Esophagus (tissue), 2 donors: ENCODE results near the gene HDAC9. TPM values are rescaled to one million over a fixed set of nuclear protein-coding genes. Genes with fewer than 3 reads are reported as not detected.
A peak's percentile ranks its signal among the peaks of the same experiment; 100 is the strongest.

Experiments
- H3K27ac ChIP-seq, 2 donors: one replicate each; pipeline ENCODE4 v1.5.1; 2013; ENCODE audit warnings: low read depth in 2 of 2, mild to moderate bottlenecking in 2 of 2, inconsistent platforms in 1 of 2, low read length in 1 of 2, moderate library complexity in 1 of 2
- H3K27me3 ChIP-seq, 2 donors: one replicate each; pipeline ENCODE4 v1.6.1; 2013; ENCODE audit warnings: low read length in 2 of 2, control low read depth in 1 of 2, mild to moderate bottlenecking in 1 of 2; ENCODE audit not compliant: insufficient read depth in 2 of 2, control insufficient read depth in 1 of 2
- H3K36me3 ChIP-seq, 2 donors: one replicate each; pipeline ENCODE4 v1.6.1; 2013; ENCODE audit warnings: low read length in 1 of 2; ENCODE audit not compliant: control insufficient read depth in 2 of 2, insufficient read depth in 2 of 2
- H3K4me1 ChIP-seq, 2 donors: one replicate each; pipeline ENCODE4 v1.6.1; 2013; ENCODE audit warnings: low read length in 1 of 2; ENCODE audit not compliant: control insufficient read depth in 2 of 2, insufficient read depth in 2 of 2
- H3K4me3 ChIP-seq, 2 donors: one replicate each; pipeline ENCODE4 v1.5.1; 2013; ENCODE audit warnings: low read length in 2 of 2, mild to moderate bottlenecking in 2 of 2, low read depth in 1 of 2, moderate library complexity in 1 of 2
- H3K9me3 ChIP-seq, 2 donors: one replicate each; pipeline ENCODE4 v1.6.1; 2013; ENCODE audit warnings: mild to moderate bottlenecking in 2 of 2, low read depth in 1 of 2, low read length in 1 of 2, moderate library complexity in 1 of 2; ENCODE audit not compliant: control insufficient read depth in 2 of 2, insufficient read depth in 1 of 2
- WGBS, 2 donors: extraction: QIAGEN DNeasy Blood & Tissue Kit; methylation state at CpG; one replicate each; pipeline ENCODE4 v1.1.7; 2013; 5-methylcytosine and 5-hydroxymethylcytosine counted together
- polyA plus RNA-seq, 2 donors: library from polyadenylated mRNA; stranded (reverse); fragments of 200-250 nt; gene quantifications; one replicate each; pipeline ENCODE4 v1.2.3, GENCODE V29; 2013
- donor health status: healthy with polysubstance abuse.
- donor health status: Bipolar disorder and iron deficiency.

HDAC9 gene
- polyA plus RNA-seq, 2 donors = 0.69 to 1.1 TPM

DNA sequence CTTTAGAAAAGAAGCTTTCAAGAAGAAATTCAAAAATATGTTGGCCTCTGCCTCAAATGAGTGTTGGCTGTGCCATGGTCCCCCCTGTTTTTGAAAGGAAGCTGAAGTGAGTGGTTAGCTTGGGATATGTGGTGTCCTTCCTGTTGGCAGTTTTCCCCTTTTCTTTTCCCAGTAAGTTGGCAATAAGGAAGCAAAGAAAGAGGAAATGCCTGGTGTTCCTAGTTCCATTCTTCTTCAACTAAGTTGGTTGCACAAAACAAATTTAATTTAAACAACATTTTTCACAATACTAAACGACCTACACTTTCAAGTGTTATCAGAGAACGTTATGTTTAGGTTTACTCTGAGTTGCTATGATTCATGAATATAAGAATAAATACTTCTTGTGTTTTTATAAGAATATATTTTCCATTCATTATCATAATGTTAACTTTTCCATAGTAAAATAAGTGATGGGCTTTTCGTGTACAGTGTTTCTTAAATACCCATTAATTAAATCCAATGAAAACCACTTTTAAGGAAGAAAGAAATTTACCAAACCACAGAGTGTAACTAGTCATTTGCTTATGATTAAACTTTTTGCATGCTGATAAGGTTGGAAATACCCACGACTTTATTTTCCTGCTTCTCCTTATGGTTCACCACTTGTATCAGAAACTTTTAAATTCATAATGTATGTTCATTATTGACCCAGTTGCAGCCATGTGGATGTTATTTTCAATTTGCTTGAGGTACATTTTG lies 7.7 kb downstream of the HDAC9 start:
- Histone ChIP-seq H3K27me3 (no peaks in the 10 kb centered on the region), H3K27ac (no peak overlapping the region), H3K9me3 (no peaks in the 10 kb centered on the region), H3K36me3 (no peaks in the 10 kb centered on the region), H3K4me3 (no peak overlapping the region), H3K4me1 (no peaks in the 10 kb centered on the region)
- WGBS, 2 donors = 46 to 55% methylated on average over 4 of the region's 4 CpGs

- Histone ChIP-seq H3K9me3 (no peaks in the 10 kb centered on the region), H3K27me3 (no peaks in the 10 kb centered on the region), H3K4me1 (no peaks in the 10 kb centered on the region), H3K4me3 (no peak overlapping the region), H3K27ac (no peak overlapping the region), H3K36me3 (no peaks in the 10 kb centered on the region)
- 77 to 86% methylated on average over 3 of the region's 3 CpGs for WGBS, 2 donors
Measured at GRCh38 chr7:18504965-18505364, 9.4 kb downstream of the HDAC9 start.

DNA sequence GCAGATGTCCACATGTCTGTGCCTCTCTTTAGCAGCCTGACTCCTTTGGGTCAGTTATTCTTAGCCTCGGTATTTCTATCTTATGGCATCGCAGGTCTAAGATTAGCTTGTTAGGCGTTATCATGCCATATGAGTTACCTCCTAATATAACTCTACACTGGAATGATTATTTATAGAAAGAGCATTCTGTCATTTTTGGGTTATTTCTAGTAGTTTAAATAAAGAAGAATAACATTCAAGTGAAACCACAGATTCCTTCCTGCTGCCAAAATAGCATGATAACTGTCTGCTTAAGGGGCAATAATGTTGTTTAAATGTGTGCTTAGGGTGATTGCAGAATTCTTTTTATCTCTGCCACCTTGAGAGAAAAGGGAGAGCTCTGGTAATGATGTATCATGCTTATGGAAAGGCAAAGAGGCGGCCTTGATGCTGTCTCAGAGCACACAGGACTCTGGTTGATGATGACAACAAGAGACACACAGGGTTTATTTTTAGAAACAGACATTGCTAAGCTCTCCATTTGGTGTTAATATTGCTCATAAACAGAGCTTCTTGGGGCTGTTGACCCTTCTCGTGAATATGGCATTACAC lies 10.4 kb downstream of the HDAC9 start:
- no peak overlapping the region for H3K4me3 ChIP-seq
- no peak overlapping the region for H3K27ac ChIP-seq
- no peaks in the 10 kb centered on the region for H3K4me1 ChIP-seq
- no peaks in the 10 kb centered on the region for H3K9me3 ChIP-seq
- 60 to 74% methylated on average over 5 of the region's 5 CpGs for WGBS, 2 donors
- H3K36me3 ChIP-seq = no peaks in the 10 kb centered on the region
- no peaks in the 10 kb centered on the region for H3K27me3 ChIP-seq

DNA sequence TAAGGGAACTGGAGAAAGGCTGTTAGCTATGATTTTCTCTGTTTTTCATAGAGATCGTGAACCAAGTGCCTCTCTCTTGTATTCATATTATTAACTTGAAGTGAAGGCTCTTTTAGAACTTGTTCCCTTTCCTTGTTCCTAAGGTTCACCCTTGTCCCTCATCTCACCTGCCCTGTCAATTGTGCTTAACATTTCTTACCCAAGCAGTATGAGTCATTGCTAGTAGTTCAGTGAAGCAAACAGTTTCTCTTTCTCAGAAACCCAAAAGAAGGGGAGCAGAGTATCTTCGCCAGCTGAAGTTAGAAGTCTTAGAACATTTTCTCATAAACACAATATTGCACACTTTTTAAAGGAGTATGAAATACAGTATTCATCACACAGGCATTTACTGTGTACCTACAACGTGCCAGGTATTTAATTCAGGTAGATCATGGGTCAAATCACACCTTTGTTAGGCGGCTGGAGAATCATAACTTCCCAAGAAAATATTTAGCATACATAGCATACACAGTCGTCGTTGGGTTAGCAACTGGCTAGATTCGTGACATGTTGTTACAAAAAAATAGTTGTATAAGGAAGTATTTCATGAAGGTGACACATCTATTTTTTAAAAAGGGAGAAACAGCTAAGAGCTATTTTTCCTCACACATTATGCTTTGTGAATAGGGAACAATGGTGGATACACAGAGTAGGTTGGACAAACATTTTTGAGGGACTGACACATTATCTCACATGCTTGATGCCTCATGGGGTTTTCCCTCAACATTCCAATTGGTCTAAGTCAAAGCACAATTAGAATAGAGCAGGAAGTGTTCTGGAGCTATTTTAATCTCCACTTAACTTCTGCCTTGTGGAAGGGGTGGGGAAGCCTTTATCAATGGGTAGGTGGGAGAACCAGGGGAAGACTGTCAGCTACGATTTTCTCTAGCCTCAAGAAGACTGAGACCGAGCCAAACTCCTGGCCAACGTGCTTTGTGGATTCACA lies 13.2 kb downstream of the HDAC9 start:
- no peaks in the 10 kb centered on the region for H3K27me3 ChIP-seq
- H3K4me1 ChIP-seq = no peaks in the 10 kb centered on the region
- peak overlapping the region in 1 of 2 donors; percentile 27 for H3K4me3 ChIP-seq
- H3K27ac ChIP-seq = peak overlapping the region; percentile 74 to 81
- no peaks in the 10 kb centered on the region for H3K9me3 ChIP-seq
- WGBS, 2 donors = 34 to 37% methylated on average over 10 of the region's 10 CpGs
- H3K36me3 ChIP-seq = no peaks in the 10 kb centered on the region

- H3K27me3 ChIP-seq = no peaks in the 10 kb centered on the region
Measured at GRCh38 chr7:18509481-18509880, 13.9 kb downstream of the HDAC9 start.

GRCh38 chr7:18511351-18512140 lies 16.0 kb downstream of the HDAC9 start:
- Histone ChIP-seq H3K9me3 (no peaks in the 10 kb centered on the region), H3K36me3 (no peaks in the 10 kb centered on the region), H3K4me1 (no peaks in the 10 kb centered on the region), H3K4me3 (no peak overlapping the region), H3K27ac (no peak overlapping the region), H3K27me3 (no peaks in the 10 kb centered on the region)
- 87 to 89% methylated on average over 4 of the region's 4 CpGs for WGBS, 2 donors

More at GRCh38 chr7:18509481-18509880, 13.9 kb downstream of the HDAC9 start:
- no peaks in the 10 kb centered on the region for H3K9me3 ChIP-seq
- no peak overlapping the region for H3K4me3 ChIP-seq
- peak overlapping the region in 1 of 2 donors; percentile 81 for H3K27ac ChIP-seq
- WGBS, 2 donors = 56 to 68% methylated on average over 2 of the region's 2 CpGs
- H3K36me3 ChIP-seq = no peaks in the 10 kb centered on the region
- H3K4me1 ChIP-seq = no peaks in the 10 kb centered on the region

- H3K4me3 ChIP-seq = no peak overlapping the region
- H3K36me3 ChIP-seq = no peaks in the 10 kb centered on the region
- no peaks in the 10 kb centered on the region for H3K27me3 ChIP-seq
- WGBS, 2 donors = 83 to 97% methylated on average over 1 of the region's 1 CpG
- H3K9me3 ChIP-seq = no peaks in the 10 kb centered on the region
- H3K4me1 ChIP-seq = no peaks in the 10 kb centered on the region
- no peak overlapping the region for H3K27ac ChIP-seq
Measured at GRCh38 chr7:18513343-18513742, 17.8 kb downstream of the HDAC9 start.

- no peaks in the 10 kb centered on the region for H3K27me3 ChIP-seq
- WGBS, 2 donors = 63 to 65% methylated on average over 2 of the region's 2 CpGs
- H3K36me3 ChIP-seq = no peaks in the 10 kb centered on the region
- no peaks in the 10 kb centered on the region for H3K9me3 ChIP-seq
- no peak overlapping the region for H3K27ac ChIP-seq
- H3K4me1 ChIP-seq = no peaks in the 10 kb centered on the region
- no peak overlapping the region for H3K4me3 ChIP-seq
Measured at GRCh38 chr7:18515067-18515466, 19.5 kb downstream of the HDAC9 start.

DNA sequence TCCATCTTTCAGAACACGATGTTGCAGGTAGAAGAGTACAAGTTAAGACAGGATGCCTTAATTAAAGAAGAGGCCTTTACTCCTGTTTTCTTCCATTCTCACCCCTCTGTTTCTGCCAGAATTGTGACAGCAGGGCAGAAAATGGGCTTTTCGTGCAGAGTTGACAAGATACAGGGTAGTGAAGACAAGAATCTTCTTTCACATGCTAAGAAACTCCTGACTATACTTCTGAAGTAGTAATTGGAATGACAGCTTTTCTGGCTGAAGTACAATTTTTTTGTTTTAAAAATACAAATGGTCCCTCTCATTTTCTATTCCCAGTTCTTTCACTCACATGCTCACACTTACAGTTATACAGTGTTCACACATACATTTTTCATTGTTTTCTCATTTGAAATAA lies 22.1 kb downstream of the HDAC9 start:
- Histone ChIP-seq H3K4me1 (no peaks in the 10 kb centered on the region), H3K27me3 (no peaks in the 10 kb centered on the region), H3K36me3 (no peaks in the 10 kb centered on the region), H3K9me3 (no peaks in the 10 kb centered on the region), H3K4me3 (no peak overlapping the region), H3K27ac (no peak overlapping the region)
- 66 to 69% methylated on average over 2 of the region's 2 CpGs for whole genome bisulfite sequencing, 2 donors
